ENCODE measurements around the gene MAP4K3.
A peak's percentile ranks its signal among the peaks of the same experiment; 100 is the strongest.
"Not testable (repeated sequence)": the region's sequence is repeated elsewhere in the genome, so short reads cannot be mapped to it uniquely, and the experiment has no call there.

The MAP4K3 gene

DNA sequence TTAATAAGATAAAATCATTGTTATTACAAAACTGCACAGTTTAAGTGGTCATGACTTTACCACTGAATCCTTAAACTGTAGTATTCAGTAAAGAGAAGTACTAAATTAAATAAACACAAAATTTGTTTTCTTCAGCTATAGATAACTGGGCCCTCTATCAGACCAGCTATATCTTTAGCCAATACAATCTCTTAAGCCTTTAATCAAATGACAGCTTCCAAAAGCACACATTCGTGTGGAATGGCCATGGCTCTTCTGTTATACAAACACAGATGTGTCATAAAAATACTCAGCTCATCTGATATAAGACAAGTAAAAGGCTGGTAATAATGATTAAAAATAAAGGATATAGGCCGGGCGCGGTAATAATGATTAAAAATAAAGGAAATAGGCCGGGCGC lies 135.7 kb downstream of the MAP4K3 start:
- DNase-seq (ENCODE audit: low read depth): no peak

DNA sequence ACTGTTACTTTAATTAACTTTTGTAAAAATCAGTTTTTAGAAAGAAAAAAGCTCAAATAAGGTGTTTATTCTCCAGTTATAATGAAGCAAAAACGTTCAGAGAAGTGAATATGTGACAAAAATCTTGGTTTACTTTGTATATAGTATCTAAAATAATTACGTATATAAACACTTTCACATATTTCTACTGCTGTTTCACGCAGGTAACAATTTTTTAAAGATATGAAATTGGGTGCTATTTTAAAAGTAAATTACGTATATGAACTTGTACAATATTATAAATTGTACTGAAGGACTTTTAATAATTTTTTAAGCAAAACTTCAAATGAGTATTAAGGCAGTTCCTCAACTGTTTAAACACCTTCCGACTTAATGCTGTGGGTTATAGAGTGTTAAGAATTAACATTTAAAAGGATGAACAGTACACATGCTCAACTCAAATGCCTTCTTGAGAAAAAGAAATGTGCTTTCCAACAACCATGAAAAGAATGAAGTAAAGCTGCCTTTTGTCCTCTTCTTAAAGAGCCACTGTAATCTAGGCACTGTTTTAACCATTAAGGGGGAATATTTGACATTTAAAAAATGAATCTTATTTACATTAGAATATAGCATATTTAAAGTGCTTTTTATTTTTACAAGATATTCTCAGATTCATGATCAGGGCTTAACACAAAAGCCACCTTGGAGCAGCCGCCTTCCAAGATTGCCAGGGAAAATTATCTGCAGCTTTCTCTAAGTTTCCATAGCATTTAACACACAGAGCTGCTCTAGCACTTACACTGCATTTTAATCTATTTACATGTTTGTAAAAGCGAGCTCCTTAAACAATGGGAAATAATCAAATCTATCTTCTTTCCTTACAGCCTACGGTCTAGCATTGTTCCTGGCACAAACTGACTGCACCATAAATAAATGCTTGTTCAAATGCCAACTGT lies 136.8 kb downstream of the MAP4K3 start:
- no peak for DNase-seq (ENCODE audit: low read depth)

DNA sequence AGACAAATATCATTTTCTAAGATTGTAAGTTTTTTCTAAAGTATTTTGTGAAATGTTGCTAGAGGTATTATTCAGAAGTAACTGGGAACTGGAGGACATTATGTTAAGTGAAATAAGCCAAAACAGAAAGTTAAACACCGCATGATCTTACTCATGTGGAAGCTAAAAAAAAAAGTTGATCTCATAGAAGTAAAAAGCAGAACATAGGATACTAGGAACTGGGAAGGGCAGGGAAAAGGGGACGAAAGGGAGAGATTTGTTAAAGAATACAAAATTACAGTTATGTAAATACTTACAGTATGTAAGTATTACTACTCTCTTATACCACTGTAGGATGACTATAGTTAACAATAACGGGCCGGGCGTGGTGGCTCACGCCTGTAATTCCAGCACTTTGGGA lies 146.7 kb downstream of the MAP4K3 start:
- no peak for DNase-seq (ENCODE audit: low read depth)

DNA sequence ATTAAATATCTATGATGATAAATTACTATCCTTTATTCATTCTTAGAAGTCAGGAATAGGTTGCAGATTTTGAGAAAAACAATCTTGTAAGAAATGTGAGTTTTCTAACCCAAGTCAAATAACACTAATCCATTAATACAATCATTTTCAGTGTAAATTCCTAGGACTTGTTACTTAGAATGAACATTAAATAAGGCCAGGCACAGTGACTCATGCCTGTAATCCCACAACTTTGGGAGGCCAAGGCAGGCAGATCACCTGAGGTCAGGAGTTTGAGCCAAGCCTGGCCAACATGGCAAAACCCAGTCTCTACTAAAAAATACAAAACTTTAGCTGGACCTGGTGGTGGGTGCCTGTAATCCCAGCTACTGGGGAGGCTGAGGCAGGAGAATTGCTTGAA lies 147.5 kb downstream of the MAP4K3 start:
- DNase-seq (ENCODE audit: low read depth): no peak

GRCh38 chr2:39283561-39283960 lies 153.5 kb downstream of the MAP4K3 start:
- no peak for DNase-seq (ENCODE audit: low read depth)

GRCh38 chr2:39281391-39281790 lies 155.7 kb downstream of the MAP4K3 start:
- DNase-seq (ENCODE audit: low read depth): no peak

GRCh38 chr2:39275016-39275415 lies 162.1 kb downstream of the MAP4K3 start:
- no peak for DNase-seq (ENCODE audit: low read depth)

DNA sequence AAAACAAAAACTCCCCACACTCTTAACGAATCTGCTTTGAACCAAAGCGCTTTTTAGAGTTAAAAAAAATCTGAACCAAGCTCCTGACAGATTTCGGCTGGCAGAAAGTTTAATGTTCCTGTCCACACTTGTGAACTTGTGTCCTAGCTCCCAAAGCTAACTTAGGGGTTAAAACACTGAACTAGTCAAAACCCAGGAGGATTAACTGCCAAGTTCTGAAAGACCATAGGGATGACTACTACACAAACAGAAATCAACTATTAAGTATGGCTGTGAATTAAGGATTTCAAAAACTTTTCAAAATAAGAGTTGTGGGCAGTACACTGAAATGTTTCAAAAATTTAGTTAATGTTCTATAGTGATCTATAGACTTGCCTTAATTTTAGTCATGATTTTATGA lies 167.1 kb downstream of the MAP4K3 start:
- DNase-seq (ENCODE audit: low read depth): no peak

DNA sequence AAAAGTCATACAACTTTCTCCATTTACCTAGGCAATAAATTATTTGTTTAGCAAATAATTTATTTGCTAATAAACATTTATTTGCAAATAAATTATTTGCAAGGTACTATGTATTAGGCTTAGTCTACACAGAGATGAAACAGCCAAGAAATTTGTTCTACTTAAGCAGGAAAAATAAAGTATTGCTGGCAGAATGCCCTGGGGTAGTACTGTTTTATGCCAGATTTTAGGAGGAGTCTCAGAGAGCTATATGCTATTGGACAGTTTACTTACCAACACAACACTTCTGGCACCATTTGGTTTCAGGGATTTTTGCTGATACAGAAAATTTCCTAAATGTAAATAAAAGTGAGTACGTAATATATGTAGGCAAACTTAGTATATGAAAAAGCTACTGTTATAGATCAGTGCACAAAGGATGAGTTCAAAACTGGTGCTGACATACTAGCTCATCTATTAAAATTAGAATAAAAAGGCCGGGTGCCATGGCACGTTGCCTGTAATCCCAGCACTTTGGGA lies 170.1 kb downstream of the MAP4K3 start:
- no peak for DNase-seq (ENCODE audit: low read depth)

GRCh38 chr2:39266139-39266805 lies 170.8 kb downstream of the MAP4K3 start:
- DNase-seq (ENCODE audit: low read depth): no peak

DNA sequence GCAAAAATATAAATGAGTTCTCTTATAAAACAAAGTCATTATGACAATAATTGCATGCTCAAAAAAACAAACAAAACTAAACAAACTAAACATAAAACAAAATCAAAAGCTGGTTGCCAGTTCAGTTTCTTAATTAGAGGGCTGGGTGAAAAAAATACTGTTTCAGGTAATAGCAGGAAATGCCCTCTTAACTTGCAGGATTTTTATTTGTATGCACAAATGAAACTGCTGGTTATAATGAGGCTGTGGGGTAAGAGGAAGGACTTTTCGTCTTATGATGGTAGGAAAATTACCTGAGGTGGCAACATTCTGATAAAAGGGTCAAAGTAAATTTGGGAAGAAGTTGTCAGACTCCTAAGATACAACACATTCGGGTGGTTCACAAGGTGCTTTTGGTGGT lies 171.8 kb downstream of the MAP4K3 start:
- DNase-seq (ENCODE audit: low read depth): no peak

DNA sequence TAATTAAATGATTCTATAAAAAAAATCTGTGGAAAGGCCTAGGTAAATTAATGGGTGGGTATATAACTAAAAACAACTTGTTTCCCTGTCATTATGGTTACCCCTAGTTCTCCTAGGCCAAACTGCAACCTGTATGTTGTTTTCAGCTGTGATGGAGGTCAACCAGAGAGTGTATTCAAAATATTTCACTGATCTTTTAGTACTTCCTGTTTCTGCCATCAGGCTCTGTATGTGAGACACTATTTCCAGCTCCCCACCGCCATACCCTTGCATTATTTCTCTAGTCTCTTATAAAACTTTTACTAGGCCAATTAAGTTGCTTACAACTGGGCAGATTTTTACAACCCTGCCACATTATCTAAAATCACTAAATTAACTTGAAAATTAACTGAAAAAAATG lies 172.4 kb downstream of the MAP4K3 start:
- no peak for DNase-seq (ENCODE audit: low read depth)

GRCh38 chr2:39260087-39260486 lies 177.0 kb downstream of the MAP4K3 start:
- DNase-seq (ENCODE audit: low read depth): no peak

DNA sequence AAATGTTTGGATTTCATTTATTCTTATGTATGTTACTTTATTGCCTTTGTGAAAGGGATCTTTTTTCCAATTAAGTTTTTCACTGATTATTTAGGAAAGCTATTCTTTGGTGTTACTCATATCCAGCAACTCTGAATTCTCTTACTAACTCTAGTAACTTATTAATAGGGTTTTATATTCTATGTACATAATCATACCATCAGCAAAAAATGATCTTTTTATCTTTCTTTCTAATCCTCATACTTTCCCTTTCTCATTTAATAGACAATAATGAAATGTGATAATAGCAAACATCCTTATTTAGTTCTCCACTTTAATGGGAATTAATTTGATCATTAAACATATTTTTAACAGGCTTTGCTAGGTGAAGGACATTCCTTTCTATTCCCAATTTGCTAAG lies 181.0 kb downstream of the MAP4K3 start:
- DNase-seq (ENCODE audit: low read depth): no peak

DNA sequence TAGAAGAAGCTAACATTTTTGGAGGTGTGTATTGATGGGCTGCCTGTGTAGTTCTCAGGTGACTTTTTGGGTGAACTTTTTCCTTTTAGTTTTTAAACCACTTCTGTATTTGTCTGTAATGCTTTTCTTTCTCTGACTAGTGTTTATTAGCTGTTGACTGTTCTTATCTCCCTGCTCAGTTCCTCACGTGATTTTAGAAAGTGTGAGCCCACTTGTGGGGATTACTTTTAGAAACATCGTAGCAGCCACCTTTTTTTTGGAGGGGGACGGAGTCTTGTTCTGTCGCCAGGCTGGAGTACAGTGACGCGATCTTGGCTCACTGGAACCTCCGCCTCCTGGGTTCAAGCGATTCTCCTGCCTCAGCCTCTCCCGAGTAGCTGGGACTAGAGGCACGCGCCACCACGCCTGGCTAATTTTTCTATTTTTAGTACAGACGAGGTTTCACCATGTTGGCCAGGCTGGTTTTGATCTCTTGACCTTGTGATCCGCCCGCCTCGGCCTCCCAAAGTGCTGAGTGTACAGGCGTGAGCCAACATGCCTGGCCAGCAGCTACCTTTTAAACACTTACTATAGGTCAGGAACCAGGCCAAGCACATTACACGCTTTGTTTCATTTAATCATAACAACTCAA lies 184.1 kb downstream of the MAP4K3 start:
- no peak for DNase-seq (ENCODE audit: low read depth)

DNA sequence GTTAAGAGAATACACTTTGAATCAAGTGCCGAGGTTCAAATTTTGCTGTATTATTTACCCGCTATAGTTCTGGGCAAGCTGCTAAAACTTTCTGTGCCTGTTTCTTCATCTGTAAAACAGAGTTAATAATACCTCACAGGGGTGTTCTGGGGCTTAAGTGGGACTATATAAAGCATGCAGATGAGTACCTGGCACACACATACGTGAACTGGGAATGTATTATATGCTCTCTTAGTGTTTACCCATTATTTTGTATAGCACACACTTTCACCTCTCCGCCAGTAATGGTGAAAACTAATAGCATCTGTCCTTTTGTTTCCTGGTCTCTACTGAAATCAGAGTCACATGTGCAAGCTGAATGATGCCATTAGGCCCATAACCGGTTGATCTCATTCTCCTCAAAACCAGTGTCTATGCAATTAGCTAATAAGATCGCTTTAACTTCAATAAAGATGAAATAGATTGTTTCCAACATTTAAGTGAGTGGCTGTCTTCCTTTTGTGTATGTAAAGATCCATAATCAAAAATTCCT lies 189.5 kb downstream of the MAP4K3 start:
- DNase-seq (ENCODE audit: low read depth): no peak

DNA sequence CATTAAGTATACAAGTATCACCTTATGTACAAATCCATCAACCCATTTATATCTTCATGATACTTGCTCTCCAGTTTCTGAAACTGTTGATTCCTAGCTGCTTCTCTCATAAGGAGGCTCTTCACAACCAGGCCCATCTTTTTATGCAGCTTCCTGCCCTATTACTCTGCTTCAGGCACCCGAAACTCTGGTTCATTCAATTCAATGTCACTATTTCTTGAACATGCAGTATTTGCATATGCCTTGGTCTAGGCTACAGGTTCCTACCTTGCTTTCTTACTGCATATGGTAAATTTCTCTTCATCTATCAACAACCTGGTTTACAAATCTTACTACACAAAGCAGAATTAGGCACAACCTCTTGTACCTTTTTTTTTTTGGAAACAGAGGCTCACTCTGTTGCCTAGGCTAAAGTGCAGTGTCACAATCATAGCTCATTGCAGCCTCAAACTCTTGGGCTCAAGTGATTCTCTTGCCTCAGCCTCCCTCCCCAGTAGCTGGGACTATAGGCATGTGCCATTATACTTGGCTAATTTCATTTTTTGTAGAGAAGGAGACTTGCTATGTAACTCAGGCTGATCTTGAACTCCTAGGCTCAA lies 190.6 kb downstream of the MAP4K3 start:
- DNase-seq (ENCODE audit: low read depth): no peak

- not testable (repeated sequence) for DNase-seq (ENCODE audit: low read depth)
Measured at GRCh38 chr2:39244963-39245625, 192.0 kb downstream of the MAP4K3 start.

DNA sequence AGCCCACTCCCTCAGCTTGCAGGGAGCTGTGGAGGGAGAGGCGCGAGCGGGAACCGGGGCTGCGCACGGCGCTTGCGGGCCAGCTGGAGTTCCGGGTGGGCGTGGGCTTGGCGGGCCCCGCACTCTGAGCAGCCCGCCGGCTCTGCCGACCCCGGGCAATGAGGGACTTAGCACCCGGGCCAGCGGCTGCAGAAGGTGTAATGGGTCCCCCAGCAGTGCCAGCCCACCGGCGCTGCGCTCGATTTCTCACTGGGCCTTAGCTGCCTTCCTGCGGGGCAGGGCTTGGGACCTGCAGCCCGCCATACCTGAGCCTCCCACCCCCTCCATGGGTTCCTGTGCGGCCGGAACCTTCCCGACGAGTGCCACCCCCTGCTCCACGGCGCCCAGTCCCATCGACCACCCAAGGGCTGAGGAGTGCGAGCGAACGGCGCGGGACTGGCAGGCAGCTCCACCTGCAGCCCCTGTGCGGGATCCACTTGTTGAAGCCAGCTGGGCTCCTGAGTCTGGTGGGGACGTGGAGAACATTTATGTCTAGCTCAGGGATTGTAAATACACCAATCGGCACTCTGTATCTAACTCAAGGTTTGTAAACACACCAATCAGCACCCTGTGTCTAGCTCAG lies 192.7 kb downstream of the MAP4K3 start:
- not testable (repeated sequence) for DNase-seq (ENCODE audit: low read depth)

- DNase-seq (ENCODE audit: low read depth): peak; percentile 9
Measured at GRCh38 chr2:39243469-39244123, 193.5 kb downstream of the MAP4K3 start, which contains the start of gene CDKL4. TSS of gene CDKL4 (minus strand) at chr2:39243970.
